ENCODE measurements around the gene NHERF2. TPM values are rescaled to one million over a fixed set of nuclear protein-coding genes. Genes with fewer than 3 reads are reported as not detected.
A peak's percentile ranks its signal among the peaks of the same experiment; 100 is the strongest.

The NHERF2 gene
- polyA plus RNA-seq, 5 donors: 63.1 to 196 (median 91.8) TPM

GRCh38 chr16:2037115-2037514, 10.4 kb downstream of the NHERF2 start:
- no peak for DNase-seq

- no peak for DNase-seq
Observed at GRCh38 chr16:2037647-2038381, 11.1 kb downstream of the NHERF2 start.

- DNase-seq: peak; percentile 88
Observed at GRCh38 chr16:2038382-2039231, 11.9 kb downstream of the NHERF2 start.

GRCh38 chr16:2039274-2040031, 12.8 kb downstream of the NHERF2 start:
- peak; percentile 98 for DNase-seq

- no peak for DNase-seq
Observed at GRCh38 chr16:2040041-2040786, 13.5 kb downstream of the NHERF2 start.

- DNase-seq: no peak
Observed at GRCh38 chr16:2040787-2041522, 14.3 kb downstream of the NHERF2 start.

- DNase-seq: no peak
Observed at GRCh38 chr16:2042171-2042985, 15.7 kb downstream of the NHERF2 start.

- no peak for DNase-seq
Observed at GRCh38 chr16:2042986-2043666, 16.4 kb downstream of the NHERF2 start.

- no peak for DNase-seq
Observed at GRCh38 chr16:2043667-2044451, 17.2 kb downstream of the NHERF2 start.

GRCh38 chr16:2044541-2044940, 17.8 kb downstream of the NHERF2 start:
- no peak for DNase-seq

- no peak for DNase-seq
Observed at GRCh38 chr16:2045965-2046892, 19.5 kb downstream of the NHERF2 start.

GRCh38 chr16:2046893-2047329, 20.2 kb downstream of the NHERF2 start:
- DNase-seq: no peak

GRCh38 chr16:2047330-2048115, 20.8 kb downstream of the NHERF2 start, which contains the start of the genes NTHL1 and TSC2:
Gene NTHL1 (minus strand): TSS chr16:2047834. CDS start chr16:2047823, 11 bp downstream.
Gene TSC2 (plus strand): TSS chr16:2047985. CDS start chr16:2048616, 631 bp downstream.
- peak; percentile 95 for DNase-seq

- DNase-seq: no peak
Observed at GRCh38 chr16:2048116-2048543, 21.4 kb downstream of the NHERF2 start.

GRCh38 chr16:2053211-2053610, 26.5 kb downstream of the NHERF2 start:
- DNase-seq: no peak

GRCh38 chr16:2053897-2054296, 27.2 kb downstream of the NHERF2 start:
- DNase-seq: no peak
